Colonic mucosa (tissue), 4 donors: ENCODE measurements around the gene ABLIM1. TPM values are rescaled to one million over a fixed set of nuclear protein-coding genes. Genes with fewer than 3 reads are reported as not detected.

Source experiments
- DNase-seq: peaks from one replicate; pipeline ENCODE4 v3.0.0-alpha.2; 2020
- H3K27ac ChIP-seq: fragments of 200-600 bp; one replicate; pipeline ENCODE4 v1.8.0; 2021
- H3K27me3 ChIP-seq: fragments of 200-600 bp; one replicate; pipeline ENCODE4 v1.8.0; 2021
- H3K36me3 ChIP-seq: fragments of 200-600 bp; one replicate; pipeline ENCODE4 v1.8.0; 2021
- H3K4me1 ChIP-seq: fragments of 200-600 bp; one replicate; pipeline ENCODE4 v1.8.0; 2021; ENCODE audit warnings: mild to moderate bottlenecking
- H3K4me3 ChIP-seq: fragments of 200-600 bp; one replicate; pipeline ENCODE4 v1.8.0; 2021
- H3K9ac ChIP-seq, 2 donors: one replicate each; pipeline ENCODE4 v1.7.0; 2013; ENCODE audit warnings: control low read depth in 2 of 2, low read depth in 2 of 2, low read length in 2 of 2
- H3K9me3 ChIP-seq: fragments of 200-600 bp; one replicate; pipeline ENCODE4 v1.8.0; 2021
- intact Hi-C: fragments of 100-400 bp; cut with DNase I; formaldehyde crosslinking; loops from one replicate; pipeline ENCODE4 v1.14.1; 2022
- total RNA-seq, 2 donors: library from RNA; stranded (reverse); fragmentation: NEBNext Ultra II Directional in 1 of 2; extraction: Animal tissue kit (Norgen Biotek cat#: 25700) in 1 of 2; gene quantifications; one replicate each; pipeline ENCODE4 v1.2.1, GENCODE V29; 2021
- TF ChIP-seq, protein P1 (sequence below): fragments of 200-600 bp; IDR thresholded peaks from one replicate; pipeline ENCODE4 v1.8.0; 2022; ENCODE audit warnings: antibody characterized with exemption, mild to moderate bottlenecking
- donor health status: healthy.
- donor health status: DM: no; HTN: no; CAD: no.
- donor health status: DM: no; HTN: no; CAD: no.

ABLIM1 gene
- total RNA-seq, 2 donors from 2014 or later, result 118 to 131 TPM

DNA sequence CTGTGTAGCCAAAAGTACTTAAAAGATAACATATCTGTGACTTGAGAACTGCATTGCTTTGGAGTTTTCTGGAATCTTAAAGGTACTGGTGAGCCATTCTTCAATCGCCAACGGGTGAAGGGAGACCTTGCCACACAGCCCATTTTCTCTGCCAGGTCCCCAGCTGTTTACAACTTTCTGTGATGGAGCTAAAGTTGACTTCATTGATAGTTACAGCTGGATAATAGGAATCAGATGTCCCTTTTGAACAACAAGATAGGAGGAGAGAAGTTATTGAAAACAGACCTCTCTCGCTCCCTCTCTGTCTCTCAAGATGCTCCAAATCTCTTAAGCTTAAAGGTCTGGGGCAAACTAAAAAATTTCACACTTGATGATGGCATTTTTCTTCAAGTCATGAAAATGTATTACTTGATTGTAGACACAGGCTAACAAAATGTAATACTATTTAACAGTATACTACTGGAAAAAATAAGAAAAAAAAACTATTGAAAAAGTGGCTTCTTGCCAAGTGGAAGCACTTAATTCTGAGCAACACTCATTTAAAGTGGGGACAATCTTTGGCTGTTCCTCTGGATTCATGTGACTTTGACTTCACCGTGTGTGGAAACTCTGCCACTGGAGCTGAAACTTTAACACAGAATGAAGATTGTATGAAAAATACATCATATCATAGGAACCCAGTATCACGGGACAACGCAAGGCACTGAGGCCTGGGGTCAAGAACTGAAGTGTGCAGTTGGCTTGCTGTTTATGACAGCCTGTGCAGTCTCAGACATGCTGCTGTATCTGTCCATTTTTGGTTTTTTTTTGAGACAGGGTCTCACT lies 175.4 kb downstream of the ABLIM1 start:
- intact Hi-C loops, result no loop called here

DNA sequence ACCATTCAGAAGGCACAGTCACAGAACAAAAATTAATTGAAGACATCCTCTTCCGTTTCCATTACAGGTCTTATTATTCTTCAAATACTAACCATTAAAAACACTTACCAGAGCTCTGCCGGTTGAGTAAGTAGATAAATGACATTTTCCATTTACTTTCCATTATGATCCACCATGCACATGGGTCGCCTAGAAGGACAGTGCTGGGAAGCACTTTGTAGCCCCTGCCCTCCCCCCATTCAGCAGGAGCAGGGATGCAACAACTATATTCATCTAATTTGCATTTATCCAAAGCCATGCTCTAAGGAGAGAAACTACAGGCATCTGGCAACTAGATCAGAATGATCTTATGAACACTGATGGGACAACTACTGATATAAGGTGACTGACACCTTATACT lies 177.0 kb downstream of the ABLIM1 start:
- Histone ChIP-seq H3K4me1 (no peaks in the 10 kb centered on the region), H3K4me3 (no peak overlapping the region), H3K9me3 (no peaks in the 10 kb centered on the region), H3K36me3 (no peaks in the 10 kb centered on the region), H3K9ac (no peak overlapping the region), H3K27me3 (no peaks in the 10 kb centered on the region), H3K27ac (no peak overlapping the region)
- intact Hi-C loops, result no loop called here
- TF ChIP-seq, protein P1, sequence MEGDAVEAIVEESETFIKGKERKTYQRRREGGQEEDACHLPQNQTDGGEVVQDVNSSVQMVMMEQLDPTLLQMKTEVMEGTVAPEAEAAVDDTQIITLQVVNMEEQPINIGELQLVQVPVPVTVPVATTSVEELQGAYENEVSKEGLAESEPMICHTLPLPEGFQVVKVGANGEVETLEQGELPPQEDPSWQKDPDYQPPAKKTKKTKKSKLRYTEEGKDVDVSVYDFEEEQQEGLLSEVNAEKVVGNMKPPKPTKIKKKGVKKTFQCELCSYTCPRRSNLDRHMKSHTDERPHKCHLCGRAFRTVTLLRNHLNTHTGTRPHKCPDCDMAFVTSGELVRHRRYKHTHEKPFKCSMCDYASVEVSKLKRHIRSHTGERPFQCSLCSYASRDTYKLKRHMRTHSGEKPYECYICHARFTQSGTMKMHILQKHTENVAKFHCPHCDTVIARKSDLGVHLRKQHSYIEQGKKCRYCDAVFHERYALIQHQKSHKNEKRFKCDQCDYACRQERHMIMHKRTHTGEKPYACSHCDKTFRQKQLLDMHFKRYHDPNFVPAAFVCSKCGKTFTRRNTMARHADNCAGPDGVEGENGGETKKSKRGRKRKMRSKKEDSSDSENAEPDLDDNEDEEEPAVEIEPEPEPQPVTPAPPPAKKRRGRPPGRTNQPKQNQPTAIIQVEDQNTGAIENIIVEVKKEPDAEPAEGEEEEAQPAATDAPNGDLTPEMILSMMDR, result no peak
- no peak for DNase-seq

More for the DNA sequence above, 175.4 kb downstream of the ABLIM1 start:
- no peak overlapping the region for H3K4me3 ChIP-seq
- H3K27ac ChIP-seq, result no peak overlapping the region
- no peak overlapping the region for H3K9ac ChIP-seq
- H3K9me3 ChIP-seq, result no peaks in the 10 kb centered on the region
- no peaks in the 10 kb centered on the region for H3K4me1 ChIP-seq
- no peaks in the 10 kb centered on the region for H3K27me3 ChIP-seq
- H3K36me3 ChIP-seq, result peaks cover 5% of the 10 kb centered on the region
- TF ChIP-seq, protein P1, result no peak
- no peak for DNase-seq

DNA sequence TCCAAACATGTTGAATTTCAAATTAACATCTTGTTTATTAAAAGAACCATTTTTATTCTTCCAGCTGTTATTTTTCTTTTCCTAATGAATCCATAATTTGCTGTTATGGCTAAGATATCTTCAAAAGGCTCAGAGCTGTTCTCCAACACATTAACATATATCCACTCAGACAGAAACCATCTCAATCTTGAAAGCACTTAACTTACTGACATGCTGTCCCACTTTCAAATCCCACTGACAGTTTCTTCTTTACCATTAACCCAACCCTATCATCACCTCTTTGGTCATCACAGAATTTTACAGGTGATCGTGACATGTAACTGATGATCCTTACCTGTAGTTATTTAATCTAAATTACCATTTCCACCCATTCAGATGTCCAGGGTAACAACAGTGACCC lies 178.2 kb downstream of the ABLIM1 start:
- Histone ChIP-seq H3K36me3 (no peaks in the 10 kb centered on the region), H3K27ac (no peak overlapping the region), H3K4me1 (no peaks in the 10 kb centered on the region), H3K4me3 (no peak overlapping the region), H3K9ac (no peak overlapping the region), H3K9me3 (no peaks in the 10 kb centered on the region), H3K27me3 (no peaks in the 10 kb centered on the region)
- intact Hi-C loops, result loop anchor here (10.0 kb wide), 2 partner anchors 225 to 305 kb away; no protein-coding TSS in a partner anchor
- no peak for DNase-seq
- TF ChIP-seq, protein P1, result no peak

DNA sequence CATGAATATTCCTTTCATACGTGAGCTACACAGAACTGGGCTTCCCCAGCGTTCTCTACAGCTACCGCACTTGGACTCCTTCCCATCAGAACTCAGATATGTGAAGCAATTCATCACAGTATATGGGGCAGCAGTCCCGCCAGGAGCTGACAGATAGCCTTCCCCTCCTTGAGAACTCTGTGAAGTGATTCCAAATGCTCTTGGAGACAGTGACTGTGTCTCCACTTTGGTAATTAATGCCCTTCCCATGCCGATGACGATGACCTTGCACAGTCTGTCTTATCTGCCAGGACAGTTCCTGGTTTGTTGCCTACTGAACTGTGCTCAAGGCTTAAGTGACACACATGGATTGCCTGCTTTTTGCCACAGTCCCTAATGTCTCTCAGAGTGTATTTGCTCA lies 178.8 kb downstream of the ABLIM1 start:
- Histone ChIP-seq H3K27me3 (no peaks in the 10 kb centered on the region), H3K9ac (no peak overlapping the region), H3K27ac (no peak overlapping the region), H3K4me3 (no peak overlapping the region), H3K4me1 (no peaks in the 10 kb centered on the region), H3K36me3 (no peaks in the 10 kb centered on the region), H3K9me3 (no peaks in the 10 kb centered on the region)
- TF ChIP-seq, protein P1, result no peak
- intact Hi-C loops, result loop anchor here (10.0 kb wide), 2 partner anchors 225 to 305 kb away; no protein-coding TSS in a partner anchor
- DNase-seq, result no peak

DNA sequence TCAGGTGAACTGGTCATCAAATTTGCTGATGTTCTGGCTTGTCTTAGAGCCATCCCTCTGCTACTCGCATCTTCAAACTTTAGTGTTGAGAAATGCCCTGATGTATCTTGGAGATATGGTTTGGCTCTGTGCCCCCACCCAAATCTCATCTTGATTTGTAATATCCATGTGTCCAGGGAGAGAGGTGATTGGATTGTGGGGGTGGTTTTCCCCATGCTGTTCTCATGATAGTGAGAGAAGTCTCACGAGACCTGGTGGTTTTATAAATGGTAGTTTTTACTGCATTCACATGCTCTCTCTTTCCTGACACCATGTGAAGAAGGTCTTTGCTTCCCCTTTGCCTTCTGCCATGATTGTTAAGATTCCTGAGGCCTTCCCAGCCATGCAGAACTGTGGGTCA lies 179.8 kb downstream of the ABLIM1 start:
- no peak for DNase-seq
- Histone ChIP-seq H3K9me3 (no peaks in the 10 kb centered on the region), H3K27me3 (no peaks in the 10 kb centered on the region), H3K4me1 (no peaks in the 10 kb centered on the region), H3K9ac (no peak overlapping the region), H3K27ac (no peak overlapping the region), H3K36me3 (no peaks in the 10 kb centered on the region), H3K4me3 (no peak overlapping the region)
- TF ChIP-seq, protein P1, result no peak
- intact Hi-C loops, result loop anchor here (10.0 kb wide), 2 partner anchors 227 to 307 kb away; no protein-coding TSS in a partner anchor
